Skeletal muscle satellite cell (primary cell): ENCODE measurements around the gene SSU72.
"Not testable (repeated sequence)": the region's sequence is repeated elsewhere in the genome, so short reads cannot be mapped to it uniquely, and the experiment has no call there.

ENCODE experiments used
- H3K27me3 ChIP-seq: 2 replicates; pipeline ENCODE4 v1.7.0; 2013; ENCODE audit warnings: low read length; ENCODE audit not compliant: control insufficient read depth, insufficient read depth
- H3K36me3 ChIP-seq: 2 replicates; pipeline ENCODE4 v1.7.0; 2013; ENCODE audit warnings: mild to moderate bottlenecking, control low read depth, low read length; ENCODE audit not compliant: insufficient read depth
- H3K4me1 ChIP-seq: 2 replicates; pipeline ENCODE4 v1.7.0; 2013; ENCODE audit warnings: low read length; ENCODE audit not compliant: control insufficient read depth, insufficient read depth
- H3K4me2 ChIP-seq: 2 replicates; pipeline ENCODE4 v1.7.0; 2013; ENCODE audit warnings: mild to moderate bottlenecking, low read length
- H3K4me3 ChIP-seq: 2 replicates; pipeline ENCODE4 v1.7.0; 2013; ENCODE audit warnings: low read length
- H3K9ac ChIP-seq: 2 replicates; pipeline ENCODE4 v1.7.0; 2013; ENCODE audit warnings: mild to moderate bottlenecking, low read depth, low read length, moderate library complexity
- H3K9me3 ChIP-seq: replicated peaks from 2 replicates; pipeline ENCODE4 v1.7.0; 2013; ENCODE audit warnings: mild to moderate bottlenecking, control low read depth, low read length

Gene SSU72

DNA sequence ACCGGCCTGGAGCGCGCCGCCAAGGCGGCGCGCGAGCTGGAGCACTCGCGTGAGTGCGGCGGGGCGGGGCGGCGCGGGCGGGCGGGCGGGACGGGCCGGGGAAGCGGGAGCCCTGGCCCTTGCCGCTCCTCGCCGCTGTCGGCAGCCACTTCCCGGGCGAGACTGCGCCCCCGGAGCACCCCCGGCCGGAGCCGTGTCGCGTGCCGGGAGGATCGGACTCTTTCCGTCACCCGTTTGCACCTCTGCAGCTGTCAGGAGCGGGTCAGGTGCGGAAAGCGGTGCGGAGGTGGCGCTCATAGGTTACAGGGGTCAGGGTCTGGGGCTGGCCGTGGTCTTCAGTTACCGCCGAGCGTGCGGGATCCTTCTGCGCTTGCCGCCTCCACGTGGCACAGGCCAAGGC lies 62.2 kb downstream of the SSU72 start:
- Histone ChIP-seq H3K4me3 (peak overlapping the region; percentile 86), H3K9ac (peak overlapping the region; percentile 91), H3K4me2 (peak overlapping the region; percentile 77)
- H3K36me3 ChIP-seq, H3K4me1 ChIP-seq, H3K27me3 ChIP-seq, H3K9me3 ChIP-seq: not testable (repeated sequence)

DNA sequence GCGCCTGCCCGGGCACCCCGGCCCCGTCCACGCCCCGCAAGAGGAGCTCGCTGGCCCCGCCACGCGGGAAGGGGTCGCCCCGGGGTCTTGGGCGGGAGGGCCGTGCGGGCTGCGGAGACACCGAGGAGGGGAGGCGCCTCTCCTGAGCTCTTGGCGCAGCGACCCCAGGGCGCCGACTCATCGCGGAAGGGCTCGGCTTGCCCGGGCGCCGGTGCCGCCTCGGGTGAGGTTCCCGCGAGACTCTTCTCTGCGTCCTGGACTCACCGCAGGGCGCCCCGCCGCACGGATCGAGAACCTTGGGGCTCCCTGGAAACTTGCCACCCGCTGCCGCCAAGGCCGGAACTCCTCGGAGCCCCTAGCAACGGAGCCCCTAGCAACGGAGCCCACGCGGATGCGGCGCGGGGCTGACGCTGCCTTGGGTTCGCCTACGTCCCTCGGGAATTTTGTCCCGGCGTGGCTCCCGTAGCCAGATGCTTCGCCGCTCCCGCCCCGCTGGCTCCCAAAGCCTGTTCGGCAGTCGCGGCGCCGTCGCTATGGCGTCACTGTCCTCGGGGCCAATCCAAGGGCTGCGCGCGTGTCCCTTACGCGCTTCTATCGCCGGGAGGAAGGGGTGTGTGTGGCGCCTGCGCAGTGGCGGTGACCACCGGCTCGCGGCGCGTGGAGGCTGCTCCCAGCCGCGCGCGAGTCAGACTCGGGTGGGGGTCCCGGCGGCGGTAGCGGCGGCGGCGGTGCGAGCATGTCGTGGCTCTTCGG lies 63.0 kb downstream of the SSU72 start, which contains the start of gene ATAD3A:
TSS of gene ATAD3A (plus strand) at position 630 of the 753 bp plus-strand sequence. CDS start at position 737, 107 bp downstream.
- peaks cover 9% of the 10 kb centered on the region for H3K36me3 ChIP-seq
- H3K4me1 ChIP-seq = peaks cover 7% of the 10 kb centered on the region
- no peaks in the 10 kb centered on the region for H3K9me3 ChIP-seq
- peak within 1 kb of the TSS; percentile 86 for H3K4me3 ChIP-seq
- H3K9ac ChIP-seq = peak within 1 kb of the TSS; percentile 91
- no peaks in the 10 kb centered on the region for H3K27me3 ChIP-seq
- H3K4me2 ChIP-seq = peak within 1 kb of the TSS; percentile 88

DNA sequence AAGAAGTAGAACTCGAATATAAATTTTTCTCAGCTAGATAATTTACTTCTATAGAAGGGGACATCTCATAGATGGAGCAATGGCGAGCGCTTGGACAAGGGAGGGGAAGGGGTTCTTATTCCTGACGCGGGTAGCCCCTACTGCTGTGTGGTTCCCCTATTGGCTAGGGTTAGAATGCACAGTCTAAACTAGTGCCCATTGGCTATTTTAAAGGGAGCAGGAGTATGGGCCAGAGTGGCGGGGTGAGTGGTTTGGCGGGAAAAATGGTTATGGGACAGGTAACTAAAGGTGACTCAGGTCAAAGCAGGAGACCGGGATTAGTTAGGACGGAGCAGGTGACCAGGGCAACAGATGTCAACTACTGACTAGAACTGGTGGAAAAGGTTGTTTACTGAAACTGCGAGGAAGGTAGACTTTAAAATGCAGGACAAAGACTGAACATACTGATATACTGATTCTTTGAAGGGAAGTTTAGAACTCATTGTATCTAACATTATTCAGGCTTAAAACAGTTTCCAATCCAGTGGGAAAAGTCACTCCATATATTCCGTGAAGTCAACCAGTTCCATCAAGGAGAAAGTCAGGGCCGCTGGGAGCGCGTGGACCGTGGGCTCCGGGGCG lies 63.6 kb downstream of the SSU72 start:
- Histone ChIP-seq H3K4me2 (peak overlapping the region; percentile 88), H3K36me3 (peaks cover 9% of the 10 kb centered on the region), H3K9me3 (no peaks in the 10 kb centered on the region), H3K27me3 (no peaks in the 10 kb centered on the region), H3K4me1 (peaks cover 8% of the 10 kb centered on the region), H3K4me3 (peak overlapping the region; percentile 86), H3K9ac (peak overlapping the region; percentile 91)

DNA sequence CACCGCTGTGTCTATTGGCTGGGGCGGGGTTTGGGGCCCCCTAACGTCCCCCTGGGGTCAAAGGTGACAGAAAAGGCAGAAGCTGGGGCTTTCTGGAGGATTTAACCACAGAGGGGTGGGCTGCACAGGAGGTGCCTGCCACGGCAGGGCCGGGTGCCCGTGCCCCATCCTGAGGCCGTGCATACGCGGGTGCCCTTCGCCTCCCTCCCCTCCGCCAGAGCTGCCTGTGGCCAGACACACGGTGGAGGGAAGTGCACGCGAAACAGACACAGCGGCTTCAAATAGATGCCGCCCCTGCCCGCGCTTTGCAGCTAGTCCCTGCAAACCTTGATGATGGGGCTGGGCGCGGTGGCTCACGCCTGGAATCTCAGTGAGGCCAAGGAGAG lies 65.2 kb downstream of the SSU72 start:
- H3K4me1 ChIP-seq = peaks cover 12% of the 10 kb centered on the region
- H3K4me3 ChIP-seq, H3K9ac ChIP-seq, H3K36me3 ChIP-seq, H3K9me3 ChIP-seq, H3K27me3 ChIP-seq, H3K4me2 ChIP-seq: not testable (repeated sequence)

DNA sequence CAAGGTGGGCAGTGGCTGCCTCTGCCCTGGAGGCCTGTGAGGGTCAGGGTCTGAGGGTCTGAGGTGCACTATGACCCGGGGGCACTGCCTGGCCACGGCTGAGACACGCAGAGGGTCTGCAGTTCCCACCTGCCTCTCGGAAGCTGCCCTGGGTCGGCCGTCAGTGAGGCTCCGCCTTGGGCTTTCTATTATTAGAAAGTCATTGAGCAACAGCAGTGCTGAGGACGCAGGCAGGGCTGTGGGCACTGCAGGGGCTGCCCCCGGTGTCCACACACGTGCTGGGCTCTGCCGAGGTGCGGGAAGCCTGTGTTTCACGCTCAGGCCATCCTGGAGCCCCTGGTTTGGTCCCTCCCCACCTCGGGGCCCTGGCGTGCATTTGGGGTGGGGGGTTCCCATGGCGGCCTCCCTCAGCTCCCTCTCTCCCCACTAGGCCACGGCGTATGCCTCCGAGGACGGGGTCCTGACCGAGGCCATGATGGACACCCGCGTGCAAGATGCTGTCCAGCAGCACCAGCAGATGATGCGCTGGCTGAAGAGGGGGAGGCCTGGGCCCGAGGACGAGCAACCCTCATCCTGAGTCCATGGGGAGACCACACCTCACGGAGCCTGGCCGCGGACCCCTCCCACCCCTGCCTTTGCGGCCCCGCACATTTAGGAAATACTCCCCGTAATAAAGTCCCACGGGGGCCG lies 65.7 kb downstream of the SSU72 start:
- H3K4me1 ChIP-seq = peaks cover 12% of the 10 kb centered on the region
- H3K36me3 ChIP-seq, H3K27me3 ChIP-seq, H3K9ac ChIP-seq, H3K9me3 ChIP-seq, H3K4me3 ChIP-seq, H3K4me2 ChIP-seq: not testable (repeated sequence)

DNA sequence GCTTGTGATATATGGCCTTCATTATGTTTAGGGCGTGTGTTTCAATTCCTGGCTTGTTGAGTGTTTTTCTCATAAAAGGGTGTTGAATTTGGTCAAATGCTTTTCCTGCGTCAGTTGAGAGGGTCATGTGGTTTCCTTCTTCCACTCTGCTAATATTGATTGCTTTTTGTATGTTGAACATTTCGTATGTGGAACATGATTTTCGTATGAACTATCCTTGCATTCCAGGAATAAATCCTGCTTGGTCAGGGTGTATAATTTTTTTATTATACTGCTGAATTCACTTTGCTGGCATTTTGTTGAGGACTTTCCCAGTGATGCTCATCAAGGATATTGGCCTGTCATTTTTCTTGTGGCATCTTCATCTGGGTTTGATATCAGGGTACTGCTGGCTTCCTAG lies 67.4 kb downstream of the SSU72 start:
- Histone ChIP-seq H3K4me3 (no peak overlapping the region), H3K27me3 (no peaks in the 10 kb centered on the region), H3K4me2 (no peak overlapping the region), H3K9me3 (no peaks in the 10 kb centered on the region), H3K4me1 (peaks cover 12% of the 10 kb centered on the region), H3K9ac (no peak overlapping the region), H3K36me3 (no peaks in the 10 kb centered on the region)

DNA sequence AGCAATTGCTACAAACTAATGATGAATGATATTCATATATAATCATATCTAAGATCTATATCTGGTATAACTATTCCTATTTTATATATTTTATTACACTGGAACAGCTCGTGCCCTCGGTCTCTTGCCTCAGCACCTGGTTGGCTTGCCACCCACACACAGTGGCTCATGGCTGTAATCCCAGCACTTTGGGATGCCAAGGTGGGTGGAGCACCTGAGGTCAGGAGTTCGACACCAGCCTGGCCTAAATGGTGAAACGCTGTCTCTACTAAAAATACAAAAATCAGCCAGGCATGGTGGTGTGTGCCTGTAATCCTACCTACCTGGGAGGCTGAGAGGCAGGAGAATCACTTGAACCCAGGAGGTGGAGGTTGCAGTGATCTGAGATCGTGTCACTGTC lies 68.9 kb downstream of the SSU72 start:
- H3K4me3 ChIP-seq, H3K4me1 ChIP-seq, H3K9me3 ChIP-seq, H3K27me3 ChIP-seq, H3K36me3 ChIP-seq: not testable (repeated sequence)
- H3K9ac ChIP-seq = peak overlapping the region; percentile 54
- peak overlapping the region; percentile 59 for H3K4me2 ChIP-seq

DNA sequence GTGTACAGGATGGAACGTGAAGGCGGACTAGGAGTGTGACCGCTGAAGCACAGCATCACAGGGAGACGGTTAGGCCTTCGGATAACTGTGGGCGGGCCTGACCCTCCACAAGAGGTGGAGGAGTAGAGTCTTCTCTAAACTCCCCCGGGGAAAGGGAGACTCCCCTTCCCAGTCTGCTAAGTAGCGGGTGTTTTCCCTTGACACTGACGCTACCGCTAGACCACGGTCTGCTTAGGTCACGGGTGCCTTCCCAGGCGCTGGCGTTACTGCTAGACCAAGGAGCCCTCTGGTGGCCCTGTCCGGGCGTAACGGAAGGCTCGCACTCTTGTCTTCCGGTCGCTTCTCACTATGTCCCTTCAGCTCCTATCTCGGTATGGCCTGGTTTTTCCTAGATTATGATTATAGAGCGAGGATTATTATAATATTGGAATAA lies 69.3 kb downstream of the SSU72 start:
- H3K9me3 ChIP-seq, H3K4me3 ChIP-seq, H3K27me3 ChIP-seq, H3K36me3 ChIP-seq, H3K4me1 ChIP-seq: not testable (repeated sequence)
- Histone ChIP-seq H3K9ac (peak overlapping the region; percentile 55), H3K4me2 (peak overlapping the region; percentile 59)

DNA sequence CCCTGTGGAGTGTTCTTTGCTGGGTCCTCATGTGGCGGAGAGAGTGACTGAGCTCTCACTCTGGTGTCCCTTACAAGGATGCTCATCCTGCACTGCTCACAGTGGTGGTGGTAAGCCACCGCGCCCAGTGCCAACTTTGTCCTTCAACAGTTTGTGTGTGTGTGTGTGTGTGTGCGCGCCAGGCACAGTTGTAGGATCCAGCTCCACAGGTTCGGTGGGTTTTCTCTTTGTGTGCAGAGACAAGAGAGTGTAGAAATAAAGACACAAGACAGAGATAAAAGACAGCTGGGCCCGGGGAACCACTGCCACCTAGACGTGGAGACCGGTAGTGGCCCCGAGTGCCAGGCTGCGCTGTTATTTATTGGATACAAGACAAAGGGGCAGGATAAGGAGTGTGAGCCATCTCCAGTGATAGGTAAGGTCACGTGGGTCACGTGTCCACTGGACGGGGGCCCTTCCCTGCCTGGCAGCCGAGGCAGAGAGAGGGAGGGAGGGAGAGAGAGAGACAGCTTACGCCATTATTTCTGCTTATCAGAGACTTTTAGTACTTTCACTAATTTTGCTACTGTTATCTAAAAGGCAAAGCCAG lies 69.8 kb downstream of the SSU72 start:
- H3K4me1 ChIP-seq, H3K9me3 ChIP-seq, H3K36me3 ChIP-seq, H3K4me3 ChIP-seq, H3K27me3 ChIP-seq: not testable (repeated sequence)
- Histone ChIP-seq H3K9ac (peak overlapping the region; percentile 55), H3K4me2 (peak overlapping the region; percentile 59)

DNA sequence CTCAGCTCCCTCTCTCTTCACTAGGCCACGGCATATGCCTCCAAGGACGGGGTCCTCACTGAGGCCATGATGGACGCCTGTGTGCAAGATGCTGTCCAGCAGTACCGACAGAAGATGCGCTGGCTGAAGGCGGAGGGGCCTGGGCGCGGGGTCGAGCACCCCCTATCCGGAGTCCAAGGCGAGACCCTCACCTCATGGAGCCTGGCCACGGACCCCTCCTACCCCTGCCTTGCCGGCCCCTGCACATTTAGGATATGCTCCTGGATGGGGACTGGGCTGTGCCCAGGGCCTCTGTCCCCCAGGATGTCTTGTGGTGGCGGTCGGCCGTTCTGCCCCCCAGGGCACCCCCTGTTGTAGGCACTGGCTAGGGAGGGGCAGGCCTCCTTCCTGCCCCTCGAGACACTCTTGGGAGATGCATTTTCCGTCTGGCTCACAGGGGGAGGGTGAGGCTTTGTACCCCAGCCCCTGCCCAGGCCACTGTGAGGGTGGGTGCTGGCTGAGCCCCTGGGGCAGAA lies 79.1 kb downstream of the SSU72 start:
- H3K4me3 ChIP-seq, H3K4me2 ChIP-seq, H3K4me1 ChIP-seq, H3K9ac ChIP-seq, H3K9me3 ChIP-seq, H3K27me3 ChIP-seq: not testable (repeated sequence)
- H3K36me3 ChIP-seq = peaks cover 37% of the 10 kb centered on the region

DNA sequence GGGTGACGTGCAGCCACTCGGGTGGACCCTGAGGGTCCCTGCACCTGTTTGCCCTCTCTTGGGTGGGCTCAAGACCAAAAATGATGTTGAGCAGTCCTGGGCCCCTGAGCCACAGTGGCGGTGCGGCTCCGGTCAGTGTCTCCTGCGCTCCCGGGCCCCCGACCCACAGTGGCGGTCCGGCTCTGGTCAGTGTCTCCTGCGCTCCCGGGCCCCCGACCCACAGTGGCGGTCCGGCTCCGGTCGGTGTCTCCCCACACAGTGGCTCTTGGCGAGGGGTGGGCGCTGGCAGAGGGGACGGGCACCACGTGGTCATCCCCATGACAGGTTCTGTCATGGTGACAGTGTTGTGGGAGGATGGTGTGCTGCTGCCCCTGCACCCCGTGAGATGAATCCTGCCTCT lies 80.4 kb downstream of the SSU72 start:
- peaks cover 47% of the 10 kb centered on the region for H3K36me3 ChIP-seq
- not testable (repeated sequence) for H3K9ac ChIP-seq, H3K4me2 ChIP-seq, H3K4me1 ChIP-seq, H3K4me3 ChIP-seq, H3K27me3 ChIP-seq, H3K9me3 ChIP-seq
